Inflammatory macrophage treated with lipopolysaccharide for 4 hours (primary cell): ENCODE measurements around the gene LPAR3.

ENCODE experiments used
- DNase-seq: peaks from one replicate; pipeline ENCODE4 v3.0.0-alpha.2; 2020

Gene LPAR3

DNA sequence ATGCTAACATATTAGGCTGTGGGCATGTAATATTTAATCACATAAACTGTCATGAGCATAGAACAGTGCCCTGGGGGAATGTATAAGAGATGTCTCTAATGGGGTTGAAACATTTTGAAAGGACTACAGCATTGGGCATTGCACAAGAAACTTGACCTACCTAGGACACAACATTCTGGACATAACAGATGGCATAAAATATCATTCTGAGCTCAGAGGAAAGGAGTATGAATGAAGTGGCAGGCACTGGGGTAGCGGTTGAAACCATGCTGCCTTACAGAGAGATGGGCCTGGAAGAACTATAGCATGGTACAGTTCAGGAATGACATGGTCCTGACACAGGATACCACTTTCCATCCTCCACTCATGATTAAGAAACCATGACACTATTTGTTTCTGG is 69.0 kb downstream of the LPAR3 start:
- no peak for DNase-seq

GRCh38 chr1:84823511-84823910 is 69.5 kb downstream of the LPAR3 start:
- DNase-seq = no peak

GRCh38 chr1:84810343-84810742 is 82.7 kb downstream of the LPAR3 start:
- no peak for DNase-seq

- no peak for DNase-seq
Measured at GRCh38 chr1:84809023-84809422, 84.0 kb downstream of the LPAR3 start.

DNA sequence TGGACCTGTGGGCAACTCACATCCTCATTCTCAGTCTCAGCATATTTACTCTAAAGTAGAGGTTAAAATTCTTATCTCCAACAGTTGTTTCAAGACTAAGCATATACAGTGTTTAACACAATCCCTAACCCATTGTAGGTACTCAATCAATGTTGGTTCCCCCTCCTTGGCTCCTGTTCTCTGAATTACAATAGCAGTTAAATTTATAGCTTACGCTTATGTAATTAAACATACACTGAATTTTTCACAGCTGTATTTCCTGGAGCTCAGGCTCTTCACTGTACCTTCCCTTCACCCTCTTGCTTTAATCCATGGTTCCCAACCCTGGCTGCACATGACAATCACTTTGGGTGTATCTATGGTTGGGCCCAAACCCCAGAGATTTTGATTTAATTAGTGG is 89.4 kb downstream of the LPAR3 start:
- DNase-seq = no peak

DNA sequence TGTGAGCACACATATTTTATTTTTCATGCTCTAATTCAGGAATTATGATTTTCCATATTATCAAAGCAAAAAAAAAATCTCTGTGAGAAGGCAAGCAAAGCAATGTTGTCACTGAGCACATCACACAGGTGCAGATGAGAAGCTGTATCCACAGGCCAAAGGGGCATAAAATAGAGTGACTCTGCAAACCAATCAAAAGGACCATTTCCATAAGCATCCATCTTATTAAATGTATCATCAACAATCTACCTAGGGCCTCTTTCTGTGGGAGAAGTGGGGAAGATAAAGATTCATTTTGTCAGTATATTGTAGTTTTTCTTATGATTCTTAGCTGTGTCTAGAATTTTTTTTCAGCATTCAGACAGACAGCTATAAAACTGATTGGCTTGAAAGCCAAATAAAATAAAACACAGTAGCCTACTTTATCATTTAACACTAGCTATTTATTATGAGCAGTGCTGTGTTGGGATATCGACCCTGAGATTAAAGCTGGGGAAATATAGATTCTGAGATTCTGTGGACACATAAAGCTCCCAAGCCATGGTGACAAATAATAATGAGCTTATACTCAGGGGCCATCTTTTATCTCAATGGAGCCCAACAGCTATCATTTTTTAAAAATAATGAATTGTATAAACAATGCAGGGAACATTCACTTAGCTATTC is 90.3 kb downstream of the LPAR3 start:
- no peak for DNase-seq

DNA sequence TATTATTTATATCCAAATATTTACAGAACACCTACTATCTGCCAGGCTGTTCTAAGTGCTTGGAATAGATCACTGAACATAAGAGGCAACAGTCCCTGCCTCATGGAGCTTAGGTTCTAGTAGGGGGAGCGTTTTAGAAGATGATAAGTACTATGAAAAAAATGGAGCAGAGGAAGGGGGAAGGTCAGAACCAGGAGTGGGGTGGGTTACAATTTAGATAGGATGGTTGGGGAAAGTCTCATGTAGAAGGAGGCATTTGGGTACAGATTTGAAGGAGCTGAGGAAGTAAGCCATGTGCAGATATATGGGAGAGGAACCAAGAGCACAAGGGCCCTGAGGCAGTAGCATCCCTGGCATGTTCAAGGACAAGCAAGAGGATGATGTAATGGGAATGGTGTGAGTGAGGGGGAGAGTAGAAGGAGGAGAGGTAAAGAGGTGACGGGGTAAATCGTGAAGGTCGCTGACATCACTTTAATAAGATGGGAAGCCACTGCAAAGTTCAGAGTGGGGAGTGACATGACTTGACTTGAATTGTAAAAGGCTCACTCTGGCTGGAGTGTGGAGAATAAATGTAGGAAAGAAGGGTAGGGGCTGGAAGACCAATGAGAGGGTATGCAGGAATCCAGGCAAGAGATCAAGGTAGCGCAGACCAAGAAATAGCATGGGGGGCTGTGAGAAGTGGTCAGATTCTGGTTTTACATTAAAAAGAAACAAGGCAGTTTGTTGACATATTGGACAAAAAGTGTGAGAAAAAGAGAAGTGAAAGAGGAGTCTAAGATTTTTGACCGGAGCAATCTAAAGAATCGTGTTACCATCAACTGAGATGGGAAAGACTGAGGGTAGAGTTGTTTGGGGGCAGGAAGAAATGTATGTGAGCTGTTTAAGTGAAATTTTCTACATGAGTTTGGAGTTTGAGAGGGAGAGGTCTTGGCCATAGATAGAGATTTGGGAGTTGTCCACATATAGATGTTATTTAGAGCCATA is 92.6 kb downstream of the LPAR3 start:
- DNase-seq = no peak

DNA sequence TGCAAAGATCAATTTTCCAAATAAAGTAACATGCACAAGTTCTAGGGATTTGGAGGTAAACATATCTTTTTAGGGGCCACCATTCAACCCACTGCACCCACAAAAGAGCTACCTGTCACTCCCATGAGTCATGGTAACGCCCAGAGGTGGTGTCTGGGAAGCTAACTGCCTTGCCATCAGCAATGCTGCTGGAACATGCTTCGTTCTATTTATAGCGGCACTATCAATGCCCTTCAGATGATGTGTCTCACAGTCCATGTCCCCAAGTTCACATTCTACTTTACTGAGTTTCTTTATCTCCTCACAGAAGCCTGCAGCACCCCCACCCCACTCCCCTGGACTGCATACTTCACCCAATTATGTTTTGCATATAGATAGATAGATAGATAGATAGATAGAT is 95.4 kb downstream of the LPAR3 start:
- DNase-seq = no peak

DNA sequence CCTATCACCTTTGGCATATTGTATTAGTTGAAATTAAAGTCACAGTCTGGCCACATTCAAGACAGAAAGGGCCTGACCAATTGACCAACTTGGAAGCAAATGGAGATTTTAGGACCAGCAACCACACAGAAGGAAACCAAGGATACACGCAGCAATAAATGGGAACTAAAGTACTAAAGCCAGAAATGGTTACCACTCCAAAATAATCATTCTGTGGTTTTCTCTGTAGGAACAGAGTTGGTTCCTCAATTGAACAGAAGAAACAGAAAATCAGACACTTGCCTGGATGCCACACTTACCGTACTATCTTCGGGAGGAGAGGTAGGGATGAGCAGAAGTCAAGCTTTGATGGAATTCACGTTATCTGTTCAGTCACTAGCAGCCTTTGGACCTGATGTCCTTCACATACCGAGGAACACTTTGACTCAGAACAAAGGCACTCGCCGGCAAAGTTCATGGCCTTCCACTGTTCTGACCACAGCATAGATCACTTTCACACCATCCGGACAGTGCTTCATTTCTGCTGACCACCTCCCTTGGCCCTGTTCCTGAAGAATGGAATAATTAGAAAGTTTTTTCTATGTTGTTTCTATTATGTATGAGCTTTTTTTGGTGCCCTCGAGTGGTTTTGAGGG is 96.9 kb downstream of the LPAR3 start:
- peak; percentile 19 for DNase-seq

DNA sequence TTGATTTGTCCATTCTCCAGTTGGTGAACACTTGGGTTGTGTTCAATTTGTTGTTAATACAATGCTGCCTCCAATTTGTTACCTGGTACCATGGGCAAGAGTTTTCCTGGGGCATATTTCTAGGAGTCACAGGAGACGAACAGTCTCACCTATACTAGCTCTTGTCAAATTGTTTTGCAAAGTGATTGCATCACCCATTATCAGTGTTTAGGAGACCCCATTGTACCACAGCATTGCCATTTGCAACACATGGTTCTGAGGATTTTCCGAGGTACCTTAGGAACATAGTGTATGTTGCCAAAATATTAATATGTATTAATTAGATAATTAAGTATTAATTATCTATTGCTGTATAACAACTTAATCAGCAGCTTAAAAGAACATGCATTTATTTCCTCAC is 97.8 kb downstream of the LPAR3 start:
- DNase-seq = no peak

- DNase-seq = no peak
Measured at GRCh38 chr1:84792421-84792820, 100.6 kb downstream of the LPAR3 start.

GRCh38 chr1:84789014-84789413 is 104.0 kb downstream of the LPAR3 start:
- DNase-seq = no peak

DNA sequence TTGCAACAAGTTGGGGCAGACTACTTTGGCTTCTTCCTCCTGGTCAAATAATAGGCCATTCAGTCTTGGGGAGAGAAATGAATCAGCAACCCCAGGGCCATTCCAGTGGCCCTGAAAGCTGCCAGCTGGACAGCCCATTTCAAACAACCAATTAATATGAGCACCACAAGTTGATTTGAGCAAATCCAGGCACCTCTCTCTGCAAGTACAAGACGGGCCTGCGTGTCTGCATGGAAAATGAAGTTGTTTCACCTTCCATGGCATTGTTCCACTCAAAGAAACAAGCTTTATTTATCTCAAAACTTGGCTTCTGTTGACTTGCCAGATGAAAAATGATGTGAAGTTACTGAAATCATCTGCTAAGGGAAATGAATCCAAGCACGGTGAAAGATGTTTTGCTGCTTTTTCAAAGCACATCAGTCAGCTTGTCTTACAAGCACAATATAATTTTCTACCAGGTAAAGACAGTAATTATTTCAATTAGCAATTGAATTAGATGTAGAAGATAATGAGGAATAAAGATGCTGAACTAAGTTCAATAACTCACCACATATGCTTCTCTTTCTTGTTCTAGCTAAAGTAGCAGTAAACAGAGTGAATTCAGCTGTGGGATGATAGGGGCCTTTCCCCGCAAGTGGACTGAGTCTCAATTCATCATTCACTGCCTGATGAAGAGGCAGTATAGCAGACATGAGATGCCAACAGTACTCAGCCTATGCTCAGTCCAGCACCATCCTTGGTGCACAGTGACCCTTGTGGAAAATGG is 107.6 kb downstream of the LPAR3 start:
- DNase-seq = no peak

GRCh38 chr1:84782881-84783280 is 110.1 kb downstream of the LPAR3 start:
- no peak for DNase-seq

GRCh38 chr1:84781946-84782771 is 110.8 kb downstream of the LPAR3 start:
- peak; percentile 40 for DNase-seq

DNA sequence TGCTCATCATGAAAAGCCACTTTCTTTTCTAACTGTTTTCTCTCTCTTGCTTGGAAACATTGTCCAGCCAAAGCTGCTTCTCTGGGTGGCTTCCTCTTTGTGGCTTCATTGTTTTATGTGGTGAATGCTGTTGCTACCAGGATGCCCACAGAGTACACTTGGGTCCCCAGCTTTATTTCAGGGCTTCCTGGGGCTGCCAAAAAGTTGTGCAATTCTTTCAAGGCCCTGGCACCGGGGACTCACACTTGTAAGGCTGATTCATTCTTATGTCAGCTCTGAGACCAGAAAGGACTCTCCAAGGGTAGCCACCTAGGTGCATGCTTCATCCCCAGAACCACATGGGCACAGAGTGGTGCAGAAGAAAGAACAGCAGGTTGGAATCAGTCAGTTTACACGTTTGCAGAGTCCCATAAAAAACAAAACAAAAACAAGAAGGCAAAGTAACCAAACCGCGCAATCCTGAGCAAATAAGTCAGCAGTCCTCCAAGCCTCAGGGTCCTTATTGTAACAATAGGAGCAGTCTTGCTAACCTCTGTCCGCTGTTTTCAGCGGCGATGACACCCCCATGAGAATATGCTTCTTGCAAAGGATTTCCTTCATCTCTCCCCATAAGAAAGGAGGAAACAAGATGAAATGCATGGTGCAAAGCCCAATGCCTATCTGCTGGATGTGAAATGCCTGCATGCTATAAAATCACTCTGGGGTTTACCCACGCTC is 112.8 kb downstream of the LPAR3 start:
- DNase-seq = no peak

DNA sequence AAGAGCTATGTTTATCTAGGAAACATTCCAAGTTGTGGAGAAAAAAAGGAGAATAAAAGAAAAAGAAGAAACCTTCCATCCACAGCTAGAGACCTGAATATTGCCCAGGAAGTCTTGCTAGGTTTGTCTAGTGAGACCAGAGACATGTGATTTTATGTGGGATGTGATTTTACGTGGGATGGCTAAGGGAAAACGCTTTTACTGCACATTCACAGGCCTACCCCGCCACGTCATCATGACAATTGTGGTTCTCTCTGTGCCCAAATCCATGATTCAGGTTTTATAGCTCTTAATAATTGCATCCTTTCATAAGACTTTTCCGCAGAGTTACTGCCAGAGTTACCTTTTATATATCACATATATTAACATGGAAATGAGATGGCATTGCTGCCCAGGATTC is 116.4 kb downstream of the LPAR3 start:
- no peak for DNase-seq

DNA sequence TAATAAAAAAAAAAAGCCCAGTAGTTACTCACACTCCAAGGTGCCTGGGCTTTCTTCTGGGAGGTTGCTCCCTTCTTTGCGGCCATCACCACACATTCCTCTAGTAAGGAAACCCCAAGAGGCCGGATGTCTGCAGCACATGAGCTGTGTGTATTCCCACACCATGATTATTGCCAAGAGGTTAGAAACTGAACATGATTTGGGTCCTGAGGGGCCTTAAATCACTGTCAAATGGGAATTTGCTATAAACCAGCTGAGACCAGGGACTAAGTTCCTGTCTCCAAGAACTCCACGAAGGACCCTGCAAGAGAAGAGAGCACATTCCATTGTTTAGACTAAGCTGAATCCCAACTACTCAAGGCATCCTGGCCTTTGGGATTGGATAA is 117.5 kb downstream of the LPAR3 start:
- DNase-seq = no peak

DNA sequence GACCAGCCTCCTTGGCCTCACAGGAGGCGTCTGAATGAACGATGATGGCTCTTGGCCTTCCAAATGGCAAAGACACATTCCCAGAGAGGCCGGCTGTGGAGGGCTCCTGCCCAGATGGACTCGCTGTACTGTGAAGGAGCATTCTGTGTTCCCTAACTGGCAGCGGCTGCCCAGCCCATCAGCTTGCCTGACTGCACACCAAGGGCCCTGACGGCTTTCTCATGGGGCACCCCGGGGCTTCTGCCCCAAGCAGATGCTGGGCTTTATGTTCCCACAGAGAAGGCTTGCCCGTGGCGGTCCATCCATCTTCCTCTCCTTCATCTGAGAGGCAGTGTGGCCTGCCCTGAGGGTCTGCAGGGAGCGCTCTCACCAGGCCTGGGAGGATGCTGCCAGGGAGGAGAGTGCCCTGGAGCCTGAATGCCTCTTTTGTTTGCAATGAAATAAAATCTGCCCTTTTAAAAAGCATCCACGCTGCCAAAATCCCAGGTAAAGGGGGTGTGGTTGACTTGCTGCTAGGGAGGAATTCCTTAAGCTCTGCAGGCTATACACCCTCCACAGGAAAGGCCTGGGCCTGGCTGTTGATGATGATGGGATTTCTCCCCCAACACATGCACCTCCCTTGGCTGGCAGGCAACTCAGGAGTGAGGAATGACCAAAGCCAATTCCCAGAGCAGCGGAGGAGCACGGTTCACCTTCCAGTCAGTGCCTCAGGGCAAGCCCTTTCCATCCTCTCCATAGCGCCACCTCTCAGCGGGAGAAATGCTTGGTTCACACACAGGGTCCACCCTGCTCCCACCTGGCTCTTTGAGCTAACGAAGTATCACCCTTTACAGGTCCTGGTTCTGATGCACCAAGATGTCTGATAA is 118.1 kb downstream of the LPAR3 start:
- no peak for DNase-seq

GRCh38 chr1:84773933-84774497 is 119.0 kb downstream of the LPAR3 start:
- DNase-seq = no peak
